ENCODE results near the gene DCLK2. TPM values are rescaled to one million over a fixed set of nuclear protein-coding genes. Genes with fewer than 3 reads are reported as not detected.

DCLK2 gene
- total RNA-seq, 1 donor from 2014 or later: 4.9 TPM

DNA sequence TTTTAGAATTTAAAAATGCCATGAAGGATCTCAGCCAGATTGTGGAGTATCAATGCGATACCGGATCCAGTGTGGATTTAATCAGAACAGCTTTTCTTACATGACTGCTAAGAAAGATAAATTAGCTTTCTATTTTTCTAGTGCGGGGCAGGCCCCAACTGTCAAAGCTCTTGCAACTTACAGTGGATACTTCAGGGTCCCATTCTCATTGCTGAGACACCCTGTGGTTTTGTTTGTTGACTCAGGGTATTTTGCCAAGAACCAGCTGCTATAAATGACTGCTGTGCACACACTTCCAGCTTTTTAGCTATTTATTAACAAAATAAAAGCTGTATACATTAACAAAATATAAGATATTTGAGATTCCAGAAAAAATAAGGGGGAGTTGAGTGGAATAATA lies 166.4 kb downstream of the DCLK2 start:
- Histone ChIP-seq H3K9me3 (no peaks in the 10 kb centered on the region), H3K4me1 (no peaks in the 10 kb centered on the region), H3K27me3 (no peaks in the 10 kb centered on the region), H3K36me3 (no peaks in the 10 kb centered on the region), H3K4me3 (no peak overlapping the region), H3K27ac (no peak overlapping the region)
- intact Hi-C loops (cut with DNase I): loop anchor here (10.0 kb wide), 1 partner anchor 240 kb away; no protein-coding TSS in a partner anchor
- DNase-seq: no peak
- ATAC-seq: peak; percentile 40
- TF ChIP-seq, protein P1, sequence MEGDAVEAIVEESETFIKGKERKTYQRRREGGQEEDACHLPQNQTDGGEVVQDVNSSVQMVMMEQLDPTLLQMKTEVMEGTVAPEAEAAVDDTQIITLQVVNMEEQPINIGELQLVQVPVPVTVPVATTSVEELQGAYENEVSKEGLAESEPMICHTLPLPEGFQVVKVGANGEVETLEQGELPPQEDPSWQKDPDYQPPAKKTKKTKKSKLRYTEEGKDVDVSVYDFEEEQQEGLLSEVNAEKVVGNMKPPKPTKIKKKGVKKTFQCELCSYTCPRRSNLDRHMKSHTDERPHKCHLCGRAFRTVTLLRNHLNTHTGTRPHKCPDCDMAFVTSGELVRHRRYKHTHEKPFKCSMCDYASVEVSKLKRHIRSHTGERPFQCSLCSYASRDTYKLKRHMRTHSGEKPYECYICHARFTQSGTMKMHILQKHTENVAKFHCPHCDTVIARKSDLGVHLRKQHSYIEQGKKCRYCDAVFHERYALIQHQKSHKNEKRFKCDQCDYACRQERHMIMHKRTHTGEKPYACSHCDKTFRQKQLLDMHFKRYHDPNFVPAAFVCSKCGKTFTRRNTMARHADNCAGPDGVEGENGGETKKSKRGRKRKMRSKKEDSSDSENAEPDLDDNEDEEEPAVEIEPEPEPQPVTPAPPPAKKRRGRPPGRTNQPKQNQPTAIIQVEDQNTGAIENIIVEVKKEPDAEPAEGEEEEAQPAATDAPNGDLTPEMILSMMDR (IDR thresholded peaks at IDR 0.05): no peak

- TF ChIP-seq, protein P1 (IDR thresholded peaks at IDR 0.05): no peak
- no peaks in the 10 kb centered on the region for H3K4me1 ChIP-seq
- no peaks in the 10 kb centered on the region for H3K27me3 ChIP-seq
- ATAC-seq: no peak
- no peak overlapping the region for H3K27ac ChIP-seq
- H3K36me3 ChIP-seq: no peaks in the 10 kb centered on the region
- H3K9me3 ChIP-seq: no peaks in the 10 kb centered on the region
- no peak for DNase-seq
- no peak overlapping the region for H3K4me3 ChIP-seq
- intact Hi-C loops (cut with DNase I): loop anchor here (10.0 kb wide), 1 partner anchor 242 kb away; no protein-coding TSS in a partner anchor
Measured at GRCh38 chr4:150247184-150247583, 168.9 kb downstream of the DCLK2 start.

DNA sequence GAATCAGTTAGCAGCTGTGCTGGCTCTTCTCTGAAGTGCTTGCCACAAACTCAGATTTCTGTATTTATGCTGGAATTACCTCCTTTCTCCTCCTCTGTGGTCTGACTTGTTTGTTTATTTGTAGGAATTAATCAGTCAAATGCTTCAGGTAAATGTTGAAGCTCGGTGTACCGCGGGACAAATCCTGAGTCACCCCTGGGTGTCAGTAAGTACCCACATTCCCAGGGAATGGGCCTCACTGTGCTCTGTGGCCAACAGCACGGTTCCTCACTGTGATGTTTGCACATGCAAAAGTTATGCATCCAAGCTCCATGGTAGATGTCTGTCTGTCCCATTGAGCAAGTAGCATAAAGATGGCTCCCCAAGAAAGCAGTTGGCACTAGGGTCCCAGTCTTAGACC lies 169.9 kb downstream of the DCLK2 start:
- no peak for DNase-seq
- TF ChIP-seq, protein P1 (IDR thresholded peaks at IDR 0.05): no peak
- no peaks in the 10 kb centered on the region for H3K9me3 ChIP-seq
- H3K4me1 ChIP-seq: no peaks in the 10 kb centered on the region
- no peak overlapping the region for H3K27ac ChIP-seq
- no peaks in the 10 kb centered on the region for H3K27me3 ChIP-seq
- no peaks in the 10 kb centered on the region for H3K36me3 ChIP-seq
- H3K4me3 ChIP-seq: no peak overlapping the region
- intact Hi-C loops (cut with DNase I): loop anchor here (10.0 kb wide), 1 partner anchor 243 kb away; no protein-coding TSS in a partner anchor
- ATAC-seq: no peak

GRCh38 chr4:150250293-150250997 lies 172.2 kb downstream of the DCLK2 start:
- no peak for DNase-seq
- ATAC-seq: no peak
- intact Hi-C loops (cut with DNase I): no loop called here
- Histone ChIP-seq H3K4me3 (no peak overlapping the region), H3K36me3 (no peaks in the 10 kb centered on the region), H3K27ac (no peak overlapping the region), H3K27me3 (no peaks in the 10 kb centered on the region), H3K4me1 (no peaks in the 10 kb centered on the region), H3K9me3 (no peaks in the 10 kb centered on the region)
- TF ChIP-seq, protein P1 (IDR thresholded peaks at IDR 0.05): no peak

DNA sequence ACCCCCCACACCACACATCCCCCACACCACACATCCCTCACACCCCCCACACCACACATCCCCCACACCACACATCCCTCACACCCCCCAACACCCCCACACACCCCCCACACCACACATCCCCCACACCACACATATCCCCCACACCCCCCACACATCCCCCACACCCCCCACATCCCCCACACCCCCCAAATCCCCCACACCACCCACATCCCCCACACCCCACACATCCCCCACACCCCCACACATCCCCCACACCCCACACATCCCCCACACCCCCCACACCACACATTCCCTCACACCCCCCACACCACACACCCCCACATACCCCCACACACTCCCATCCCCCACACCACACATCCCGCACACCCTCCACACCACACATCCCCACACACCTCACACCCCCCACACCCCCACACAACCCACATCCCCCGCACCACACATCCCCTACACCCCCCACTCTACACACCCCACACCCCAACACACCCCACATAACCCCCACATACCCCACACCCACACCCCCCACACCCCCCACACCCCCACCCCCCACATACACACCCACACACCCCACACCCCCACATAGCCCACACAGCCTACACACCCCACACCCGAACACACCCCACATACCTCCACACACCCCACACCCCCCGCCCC lies 172.9 kb downstream of the DCLK2 start:
- no peak for DNase-seq
- ATAC-seq: no peak
- intact Hi-C loops (cut with DNase I): no loop called here
- H3K4me1 ChIP-seq: peaks cover 5% of the 10 kb centered on the region
- TF ChIP-seq, protein P1 (IDR thresholded peaks at IDR 0.05): no peak
- no peak overlapping the region for H3K4me3 ChIP-seq
- H3K27me3 ChIP-seq: no peaks in the 10 kb centered on the region
- H3K9me3 ChIP-seq: no peaks in the 10 kb centered on the region
- no peaks in the 10 kb centered on the region for H3K36me3 ChIP-seq
- H3K27ac ChIP-seq: no peak overlapping the region
